ENCODE results near the gene CLN3.

CLN3 gene

GRCh38 chr16:28537964-28538732, 46.3 kb upstream of the CLN3 start:
- H3K4me1 ChIP-seq (ENCODE audit: insufficient read depth, low read length, poor library complexity, severe bottlenecking), result no peaks in the 10 kb centered on the region
- no peaks in the 10 kb centered on the region for H3K9me3 ChIP-seq (ENCODE audit: insufficient read depth, low read depth, low read length)
- no peak overlapping the region for H2AFZ ChIP-seq (ENCODE audit: low read length)
- no peaks in the 10 kb centered on the region for H4K20me1 ChIP-seq (ENCODE audit: insufficient read depth, low read length, poor library complexity, severe bottlenecking)
- no peak overlapping the region for H3K4me3 ChIP-seq (ENCODE audit: low read length, poor library complexity, severe bottlenecking)
- no peak overlapping the region for H3K9ac ChIP-seq (ENCODE audit: low read depth, low read length, poor library complexity, severe bottlenecking)
- H3K36me3 ChIP-seq (ENCODE audit: insufficient read depth, low read length), result no peaks in the 10 kb centered on the region
- no peaks in the 10 kb centered on the region for H3K27me3 ChIP-seq (ENCODE audit: insufficient read depth, low read length, poor library complexity, severe bottlenecking)
- no peaks in the 10 kb centered on the region for H3K9me2 ChIP-seq (replicated peaks; ENCODE audit: low read depth, low read length)
- no peaks in the 10 kb centered on the region for H3F3A ChIP-seq (ENCODE audit: low read depth)
- no peaks in the 10 kb centered on the region for H3K79me2 ChIP-seq (ENCODE audit: insufficient read depth, low read length)
- H3K4me2 ChIP-seq (ENCODE audit: low read depth, low read length, poor library complexity, severe bottlenecking), result no peak overlapping the region
- TF ChIP-seq EZH2phosphoT487 (IDR thresholded peaks at IDR 0.05; ENCODE audit: borderline replicate concordance) (no peak), CTCF (conservative IDR thresholded peaks at IDR 0.05; ENCODE audit: low read length) (no peak)

GRCh38 chr16:28537076-28537475, 45.2 kb upstream of the CLN3 start:
- TF ChIP-seq CTCF (conservative IDR thresholded peaks at IDR 0.05; ENCODE audit: low read length) (no peak), EZH2phosphoT487 (IDR thresholded peaks at IDR 0.05; ENCODE audit: borderline replicate concordance) (no peak)
- H3K4me1 ChIP-seq (ENCODE audit: insufficient read depth, low read length, poor library complexity, severe bottlenecking), result no peaks in the 10 kb centered on the region
- H3K9me2 ChIP-seq (replicated peaks; ENCODE audit: low read depth, low read length), result no peaks in the 10 kb centered on the region
- no peaks in the 10 kb centered on the region for H4K20me1 ChIP-seq (ENCODE audit: insufficient read depth, low read length, poor library complexity, severe bottlenecking)
- no peaks in the 10 kb centered on the region for H3F3A ChIP-seq (ENCODE audit: low read depth)
- H3K4me2 ChIP-seq (ENCODE audit: low read depth, low read length, poor library complexity, severe bottlenecking), result no peak overlapping the region
- H2AFZ ChIP-seq (ENCODE audit: low read length), result no peak overlapping the region
- no peaks in the 10 kb centered on the region for H3K79me2 ChIP-seq (ENCODE audit: insufficient read depth, low read length)
- H3K4me3 ChIP-seq (ENCODE audit: low read length, poor library complexity, severe bottlenecking), result no peak overlapping the region
- H3K9me3 ChIP-seq (ENCODE audit: insufficient read depth, low read depth, low read length), result no peaks in the 10 kb centered on the region
- no peaks in the 10 kb centered on the region for H3K27me3 ChIP-seq (ENCODE audit: insufficient read depth, low read length, poor library complexity, severe bottlenecking)
- no peak overlapping the region for H3K9ac ChIP-seq (ENCODE audit: low read depth, low read length, poor library complexity, severe bottlenecking)
- H3K36me3 ChIP-seq (ENCODE audit: insufficient read depth, low read length), result no peaks in the 10 kb centered on the region

GRCh38 chr16:28534542-28535373, 42.9 kb upstream of the CLN3 start:
- Histone ChIP-seq H3K9me3 (ENCODE audit: insufficient read depth, low read depth, low read length) (no peaks in the 10 kb centered on the region), H4K20me1 (ENCODE audit: insufficient read depth, low read length, poor library complexity, severe bottlenecking) (no peaks in the 10 kb centered on the region)
- TF ChIP-seq CTCF (conservative IDR thresholded peaks at IDR 0.05; ENCODE audit: low read length), result no peak
- TF ChIP-seq EZH2phosphoT487 (IDR thresholded peaks at IDR 0.05; ENCODE audit: borderline replicate concordance), result no peak

More at GRCh38 chr16:28534542-28535373, 42.9 kb upstream of the CLN3 start:
- no peaks in the 10 kb centered on the region for H3K4me1 ChIP-seq (ENCODE audit: insufficient read depth, low read length, poor library complexity, severe bottlenecking)
- no peak overlapping the region for H2AFZ ChIP-seq (ENCODE audit: low read length)
- H3K27me3 ChIP-seq (ENCODE audit: insufficient read depth, low read length, poor library complexity, severe bottlenecking), result no peaks in the 10 kb centered on the region
- no peaks in the 10 kb centered on the region for H3K9me2 ChIP-seq (replicated peaks; ENCODE audit: low read depth, low read length)
- H3K9ac ChIP-seq (ENCODE audit: low read depth, low read length, poor library complexity, severe bottlenecking), result no peak overlapping the region
- no peak overlapping the region for H3K4me3 ChIP-seq (ENCODE audit: low read length, poor library complexity, severe bottlenecking)
- H3F3A ChIP-seq (ENCODE audit: low read depth), result no peaks in the 10 kb centered on the region
- H3K36me3 ChIP-seq (ENCODE audit: insufficient read depth, low read length), result no peaks in the 10 kb centered on the region
- H3K4me2 ChIP-seq (ENCODE audit: low read depth, low read length, poor library complexity, severe bottlenecking), result no peak overlapping the region
- no peaks in the 10 kb centered on the region for H3K79me2 ChIP-seq (ENCODE audit: insufficient read depth, low read length)

Data from Loucy (cell line).